Activated CD4-positive, alpha-beta T cell treated with anti-CD3 and anti-CD28 coated beads, Interleukin-2, amount 50 U/mL, for 16 hours (primary cell): ENCODE measurements around the gene PPP6R1.
"Not testable (repeated sequence)": the region's sequence is repeated elsewhere in the genome, so short reads cannot be mapped to it uniquely, and the experiment has no call there.

Experiments used
- DNase-seq: peaks from one replicate; pipeline ENCODE4 v3.0.0-alpha.2; 2020

PPP6R1 gene

DNA sequence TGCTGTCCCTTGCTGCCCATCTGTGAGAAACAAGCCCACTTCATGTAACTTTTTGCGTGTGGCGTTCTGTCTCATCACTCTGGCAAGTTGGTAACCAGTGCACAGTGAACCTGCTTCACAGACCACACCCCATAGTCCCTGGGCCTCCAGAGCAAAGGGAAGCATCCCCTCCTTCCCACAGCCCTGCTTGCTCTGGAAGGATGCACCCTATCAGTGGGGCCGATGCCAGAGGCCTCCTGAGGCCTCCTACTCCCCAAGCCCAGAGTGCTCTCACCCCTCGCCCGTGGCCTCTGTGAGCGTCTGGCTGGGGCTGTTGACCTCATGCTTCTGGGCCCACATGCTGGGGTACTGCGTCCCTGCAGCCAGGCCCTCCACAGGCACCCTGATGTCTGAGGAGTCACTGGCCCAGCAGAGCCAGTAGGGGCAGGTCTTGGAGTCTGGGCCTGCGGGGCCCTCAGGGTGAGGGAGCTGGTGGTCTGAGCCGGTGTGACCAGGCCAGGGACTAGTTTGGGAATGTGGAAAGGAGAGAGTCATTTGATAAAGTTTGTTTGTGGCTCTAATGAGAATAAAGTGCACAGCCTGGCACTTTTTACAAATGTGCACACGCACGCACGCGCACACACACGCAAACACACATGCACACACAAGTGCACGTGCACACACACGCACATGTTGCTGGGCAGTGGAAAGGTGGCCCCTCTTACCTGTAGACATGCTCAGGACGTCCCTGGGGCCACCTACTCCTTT, 35.4 kb downstream of the PPP6R1 start:
- DNase-seq, result no peak

DNA sequence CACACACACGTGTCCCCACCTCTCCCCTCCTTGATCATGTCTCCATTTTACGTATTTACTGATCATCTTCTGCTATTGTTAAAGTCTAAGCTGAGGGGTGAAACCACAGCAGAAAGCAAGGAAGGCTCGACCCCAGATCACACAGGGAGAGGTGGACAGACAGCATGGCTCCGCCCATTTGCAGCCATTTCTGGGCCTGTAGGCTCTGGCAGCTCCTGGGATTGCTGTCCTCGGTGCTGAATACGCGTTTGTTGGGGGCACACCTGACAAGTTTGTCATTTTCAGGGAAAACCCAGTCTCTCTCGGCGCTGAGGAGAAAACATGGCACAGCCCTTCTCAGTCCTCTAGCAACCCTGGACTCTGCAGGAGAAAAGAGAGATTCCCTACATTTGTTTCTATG, 38.3 kb downstream of the PPP6R1 start:
- DNase-seq, result no peak

DNA sequence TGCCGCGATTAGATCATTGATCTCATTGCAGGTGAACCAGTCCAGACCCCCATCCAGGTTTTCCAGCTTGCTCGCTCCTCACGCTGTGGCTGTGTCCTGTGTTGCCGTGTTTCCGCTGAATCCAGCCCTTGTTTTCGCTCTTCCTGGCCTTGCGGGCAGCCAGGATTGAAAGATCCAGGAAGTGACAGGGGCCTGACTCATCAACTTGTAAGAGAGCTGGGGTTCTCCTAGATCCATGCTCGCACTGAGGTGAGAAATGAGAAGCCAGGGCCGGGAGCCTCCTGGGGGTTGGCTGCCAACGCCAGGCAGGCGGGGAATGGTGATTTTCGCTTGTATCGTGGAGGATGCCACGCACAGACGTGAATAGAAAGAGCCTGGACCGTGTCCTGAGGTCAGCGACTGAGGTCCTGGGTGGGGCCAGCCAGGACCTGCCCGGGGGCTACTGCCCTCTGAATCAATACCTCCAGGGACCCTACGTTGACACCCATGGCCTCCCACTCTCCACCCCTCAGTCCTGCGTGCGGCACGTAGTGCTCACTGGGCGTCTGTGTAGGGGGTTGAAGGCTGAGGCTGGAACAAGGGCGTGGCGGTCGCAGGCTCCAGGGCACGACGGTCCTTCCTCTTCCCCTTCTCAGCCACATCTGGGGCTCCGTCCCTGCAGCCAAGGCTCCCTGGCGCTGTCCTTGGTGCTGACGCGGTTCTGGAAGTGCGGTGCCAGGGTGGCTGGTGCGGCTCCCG, 42.2 kb downstream of the PPP6R1 start:
- DNase-seq, result peak; percentile 68

DNA sequence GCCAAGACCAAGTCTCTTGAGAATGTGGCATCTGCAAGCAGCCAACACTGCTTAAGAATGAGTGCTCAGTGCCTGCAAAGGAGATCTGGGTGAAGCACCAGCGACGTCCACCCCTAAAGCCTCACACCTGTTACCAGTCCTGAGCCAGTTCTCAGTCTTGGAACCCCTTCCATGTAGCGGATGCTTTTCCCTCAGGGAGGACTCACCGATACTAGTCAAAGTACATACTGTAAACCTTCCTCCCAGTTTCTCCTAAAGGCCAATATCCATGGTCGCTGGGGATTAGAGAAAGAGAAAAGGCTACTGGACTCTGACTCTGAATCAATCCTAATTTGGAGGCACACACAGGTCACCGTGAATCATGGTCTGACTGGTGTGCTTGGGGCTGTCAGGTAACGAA, 45.3 kb downstream of the PPP6R1 start:
- DNase-seq, result no peak

DNA sequence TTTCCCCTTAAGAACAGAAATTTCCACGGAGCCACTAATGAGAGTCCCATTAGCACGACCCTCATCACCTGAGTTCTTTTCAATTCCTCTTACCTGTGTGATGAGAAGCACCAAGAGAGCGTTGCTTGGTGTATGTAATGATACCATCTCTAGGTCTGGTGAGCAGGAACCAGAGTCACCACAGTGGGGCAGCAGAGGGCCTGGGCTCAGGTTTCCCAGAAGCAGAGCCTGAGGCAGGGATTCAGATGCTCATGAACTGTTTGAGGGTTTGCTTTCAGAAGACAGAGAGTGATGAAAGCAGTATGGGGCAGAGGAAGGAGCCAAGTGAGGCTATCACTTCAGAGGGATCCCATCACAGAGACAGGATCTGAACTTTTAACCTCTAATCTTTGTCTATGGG, 46.4 kb downstream of the PPP6R1 start:
- DNase-seq, result peak; percentile 52

DNA sequence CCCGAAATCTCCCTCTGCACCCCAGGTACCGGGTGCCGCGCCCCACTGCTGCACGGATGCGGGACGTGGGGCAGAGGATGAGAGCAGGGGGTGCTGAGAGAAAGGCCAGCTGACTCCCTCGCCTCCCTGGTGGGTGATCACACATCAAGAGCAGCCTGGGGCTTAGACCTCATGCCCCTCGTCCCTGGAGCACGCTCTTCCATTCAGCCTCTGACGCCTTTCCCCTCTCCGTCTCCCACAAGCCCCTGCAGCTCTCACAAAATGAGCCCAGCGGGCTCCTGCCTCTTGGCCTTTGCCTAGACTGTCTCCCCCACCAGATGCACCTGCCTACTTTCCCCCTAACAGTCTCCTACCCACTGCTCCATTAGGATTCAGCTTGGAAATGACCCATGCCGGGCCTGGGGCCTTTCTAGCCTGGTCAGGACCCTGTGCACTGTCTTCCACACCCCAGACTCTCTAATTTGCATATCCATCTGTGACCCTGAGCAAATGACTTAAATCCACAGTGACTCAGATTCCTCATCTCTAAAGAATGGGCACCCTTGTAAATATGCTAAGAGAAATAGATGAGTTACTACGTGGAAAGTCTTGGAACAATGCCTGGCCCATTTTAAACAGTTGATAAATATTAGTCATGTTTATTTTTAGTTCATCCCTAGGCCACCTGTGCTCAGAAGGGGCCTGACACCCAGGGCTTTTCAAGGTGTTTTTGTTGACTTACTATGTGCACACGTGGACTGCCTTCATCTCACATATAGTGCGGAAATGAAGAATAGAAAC, 48.9 kb downstream of the PPP6R1 start:
- no peak for DNase-seq

- no peak for DNase-seq
Measured at GRCh38 chr19:55208880-55209692, 49.7 kb downstream of the PPP6R1 start, which contains the start of gene PTPRH. TSS of gene PTPRH (minus strand) at chr19:55209501. CDS start at chr19:55209433, 68 bp downstream.

DNA sequence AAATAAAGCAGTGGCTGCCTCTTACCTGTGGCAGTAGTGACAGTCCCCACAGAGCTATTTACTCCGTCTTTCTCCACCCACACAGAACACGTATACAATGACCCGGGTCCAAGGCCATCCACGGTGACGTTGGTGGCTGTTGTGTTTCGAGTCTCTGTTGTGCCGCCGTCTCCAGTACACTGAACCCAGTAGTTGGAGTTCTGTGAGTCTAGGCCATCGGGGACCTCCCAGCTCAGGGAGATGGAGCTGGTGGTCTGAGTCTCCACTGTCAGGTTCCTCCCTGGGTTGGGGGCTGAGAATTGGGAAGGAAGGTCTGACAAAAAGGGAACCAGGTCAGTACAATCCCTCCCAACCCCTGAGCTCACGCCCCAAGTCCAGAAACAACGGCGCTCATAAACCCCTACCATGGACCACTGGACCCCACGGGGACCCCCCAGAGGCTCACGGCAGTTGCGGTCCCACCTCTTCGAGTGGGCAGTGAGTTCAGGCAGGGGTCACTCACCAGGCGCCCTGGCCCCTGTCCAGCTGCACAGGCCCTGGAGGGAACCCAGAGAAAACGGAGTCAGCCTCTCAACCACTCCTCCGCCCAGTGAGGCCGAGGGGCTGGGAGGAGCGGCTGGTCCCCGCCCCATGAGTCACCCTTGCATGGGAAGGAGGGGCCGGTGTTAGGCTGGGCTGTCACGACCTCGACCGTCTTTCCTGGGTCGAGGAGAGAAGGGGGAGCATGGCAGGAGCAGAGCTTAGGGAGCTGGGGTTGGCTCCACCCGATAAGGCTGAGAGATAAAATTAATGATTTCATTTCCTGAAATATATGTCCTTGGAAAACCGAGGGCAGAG, 51.9 kb downstream of the PPP6R1 start:
- DNase-seq, result peak; percentile 54

DNA sequence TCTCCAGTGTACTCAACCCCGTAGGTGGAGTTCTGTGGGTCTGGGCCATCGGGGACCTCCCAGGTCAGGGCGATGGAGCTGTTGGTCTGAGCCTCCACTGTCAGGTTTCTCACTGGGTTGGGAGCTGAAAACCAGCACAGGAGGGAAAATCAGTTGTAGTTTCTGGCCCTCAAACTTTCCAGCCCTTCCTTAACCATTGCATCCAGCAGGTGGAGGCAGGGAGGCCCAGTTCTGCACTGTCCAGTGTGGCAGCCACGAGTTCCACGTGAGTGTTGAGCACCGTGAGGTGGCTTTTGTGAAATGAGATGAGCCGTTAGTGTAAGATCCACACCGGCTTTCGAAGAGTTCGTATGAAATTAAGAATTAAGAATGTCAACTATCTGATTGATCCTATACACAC, 56.6 kb downstream of the PPP6R1 start:
- not testable (repeated sequence) for DNase-seq

- no peak for DNase-seq
Measured at GRCh38 chr19:55199620-55200204, 59.1 kb downstream of the PPP6R1 start.

- DNase-seq, result no peak
Measured at GRCh38 chr19:55198651-55199050, 60.2 kb downstream of the PPP6R1 start.

DNA sequence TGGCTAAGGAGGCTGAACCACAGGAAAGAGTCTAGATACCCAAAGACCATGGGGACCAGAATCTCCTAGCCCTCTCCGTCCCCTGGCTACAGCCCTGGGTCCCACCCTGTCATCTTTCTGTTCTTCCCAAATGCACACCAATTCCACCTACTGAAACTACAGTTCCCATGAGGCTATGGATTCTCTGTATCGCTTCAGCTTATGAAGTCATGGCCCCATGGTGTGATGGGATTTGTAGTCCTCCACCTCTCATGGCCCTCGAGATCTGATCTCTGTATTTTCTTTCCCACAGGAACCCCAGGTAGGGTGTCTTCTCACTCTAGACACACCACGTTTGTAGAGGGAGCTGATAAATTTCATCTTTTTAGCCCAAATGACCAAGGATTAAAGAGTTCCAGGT, 61.3 kb downstream of the PPP6R1 start:
- peak; percentile 22 for DNase-seq

- no peak for DNase-seq
Measured at GRCh38 chr19:55196803-55197202, 62.0 kb downstream of the PPP6R1 start.

- DNase-seq, result no peak
Measured at GRCh38 chr19:55193481-55193880, 65.3 kb downstream of the PPP6R1 start.

GRCh38 chr19:55189403-55189835, 69.4 kb downstream of the PPP6R1 start:
- no peak for DNase-seq

DNA sequence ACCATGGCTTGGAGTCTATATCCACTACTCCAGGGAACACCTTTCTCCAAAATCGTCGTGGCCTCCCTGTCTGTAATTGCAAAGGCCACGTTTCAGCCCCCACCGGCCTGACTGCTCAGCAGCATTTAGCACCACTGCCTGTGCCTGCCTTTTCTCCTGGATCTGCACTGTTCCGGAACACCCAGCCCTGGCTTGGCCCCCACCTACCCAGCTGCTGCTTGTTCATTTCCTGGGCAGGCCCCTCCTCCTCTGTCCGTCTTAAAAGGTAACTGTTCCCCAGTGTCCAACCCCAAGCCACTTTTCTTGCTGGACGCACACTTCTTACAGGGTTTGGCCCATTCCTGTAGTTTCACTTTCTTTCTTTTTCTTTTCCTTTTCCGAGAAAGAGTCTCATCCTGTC, 70.2 kb downstream of the PPP6R1 start:
- no peak for DNase-seq

- no peak for DNase-seq
Measured at GRCh38 chr19:55186080-55186479, 72.7 kb downstream of the PPP6R1 start.

GRCh38 chr19:55181740-55182139, 77.1 kb downstream of the PPP6R1 start:
- DNase-seq, result no peak
